HG02623 (cell line): ENCODE measurements around the gene SORCS2.

Source experiments
- ATAC-seq: cut with Tn5 transposase; IDR thresholded peaks from one replicate; pipeline ENCODE4 v1.9.1; 2021; ENCODE audit warnings: moderate library complexity; ENCODE audit not compliant: unreplicated experiment

The SORCS2 gene

GRCh38 chr4:7620814-7621176 is 428.5 kb downstream of the SORCS2 start:
- no peak for ATAC-seq

- ATAC-seq = no peak
These were observed 429.1 kb downstream of the SORCS2 start for GRCh38 chr4:7621252-7622035.

- ATAC-seq = no peak
These were observed 430.0 kb downstream of the SORCS2 start for GRCh38 chr4:7622371-7622770.

GRCh38 chr4:7623468-7623867 is 431.1 kb downstream of the SORCS2 start:
- ATAC-seq = no peak

GRCh38 chr4:7624396-7624980 is 432.1 kb downstream of the SORCS2 start:
- no peak for ATAC-seq

- no peak for ATAC-seq
These were observed 432.7 kb downstream of the SORCS2 start for GRCh38 chr4:7625071-7625470.

GRCh38 chr4:7626531-7626930 is 434.2 kb downstream of the SORCS2 start:
- ATAC-seq = no peak

GRCh38 chr4:7627251-7628250 is 435.2 kb downstream of the SORCS2 start:
- ATAC-seq = no peak

GRCh38 chr4:7628432-7628831 is 436.1 kb downstream of the SORCS2 start:
- no peak for ATAC-seq

GRCh38 chr4:7629501-7630254 is 437.3 kb downstream of the SORCS2 start:
- ATAC-seq = no peak

GRCh38 chr4:7630568-7631287 is 438.4 kb downstream of the SORCS2 start:
- ATAC-seq = no peak

- no peak for ATAC-seq
These were observed 439.1 kb downstream of the SORCS2 start for GRCh38 chr4:7631288-7632014.

GRCh38 chr4:7632341-7632740 is 440.0 kb downstream of the SORCS2 start:
- no peak for ATAC-seq

- ATAC-seq = no peak
These were observed 440.6 kb downstream of the SORCS2 start for GRCh38 chr4:7632971-7633370.

- no peak for ATAC-seq
These were observed 442.4 kb downstream of the SORCS2 start for GRCh38 chr4:7634661-7635251.

GRCh38 chr4:7635445-7636239 is 443.3 kb downstream of the SORCS2 start:
- no peak for ATAC-seq

GRCh38 chr4:7636240-7636508 is 443.8 kb downstream of the SORCS2 start:
- ATAC-seq = no peak

- no peak for ATAC-seq
These were observed 444.8 kb downstream of the SORCS2 start for GRCh38 chr4:7637139-7637538.

- no peak for ATAC-seq
These were observed 445.6 kb downstream of the SORCS2 start for GRCh38 chr4:7637971-7638370.
